ENCODE data around the gene PTGES3. TPM values are rescaled to one million over a fixed set of nuclear protein-coding genes. Genes with fewer than 3 reads are reported as not detected.
"Not testable (repeated sequence)": the region's sequence is repeated elsewhere in the genome, so short reads cannot be mapped to it uniquely, and the experiment has no call there.

PTGES3 gene
- total RNA-seq, 6 donors from 2014 or later: 41.9 to 156 (median 105) TPM

- H3K27me3 ChIP-seq: no peaks in the 10 kb centered on the region
- peaks cover 31 to 74% (median 44%) of the 10 kb centered on the region in 4 donors for H3K36me3 ChIP-seq
- ATAC-seq (ENCODE audit: low FRiP score in 2 of 2) (no peak), DNase-seq (no peak)
- WGBS, 2 donors: 96 to 98% methylated on average over 2 of the region's 2 CpGs
- TF ChIP-seq POLR2AphosphoS5 (IDR thresholded peaks at IDR 0.05): no peak
- no peak for TF ChIP-seq CTCF (IDR thresholded peaks at IDR 0.05)
- no peak for TF ChIP-seq POLR2A (IDR thresholded peaks at IDR 0.05)
- no peak for TF ChIP-seq EP300 (IDR thresholded peaks at IDR 0.05)
- no peak overlapping the region for H3K4me3 ChIP-seq
- no peaks in the 10 kb centered on the region for H3K9me3 ChIP-seq
- no peak overlapping the region for H3K27ac ChIP-seq
- H3K4me1 ChIP-seq: peaks cover 16 to 48% (median 26%) of the 10 kb centered on the region in 4 donors
Measured at GRCh38 chr12:56714431-56714929, 26.4 kb upstream of the PTGES3 start.

GRCh38 chr12:56713345-56713744 lies 25.3 kb upstream of the PTGES3 start:
- H3K27ac ChIP-seq: peak overlapping the region in 2 of 4 donors; percentile 14 to 19
- peaks cover 31 to 62% (median 39%) of the 10 kb centered on the region in 4 donors for H3K36me3 ChIP-seq
- H3K4me1 ChIP-seq: peaks cover 8 to 37% (median 15%) of the 10 kb centered on the region in 4 donors
- H3K4me3 ChIP-seq: no peak overlapping the region
- WGBS, 2 donors: 58 to 72% methylated on average over 3 of the region's 3 CpGs
- no peaks in the 10 kb centered on the region for H3K9me3 ChIP-seq
- no peak for TF ChIP-seq POLR2A (IDR thresholded peaks at IDR 0.05)
- no peak for TF ChIP-seq CTCF (IDR thresholded peaks at IDR 0.05)
- TF ChIP-seq EP300 (IDR thresholded peaks at IDR 0.05): no peak
- no peak for TF ChIP-seq POLR2AphosphoS5 (IDR thresholded peaks at IDR 0.05)
- ATAC-seq (ENCODE audit: low FRiP score in 2 of 2): no peak
- H3K27me3 ChIP-seq: no peaks in the 10 kb centered on the region
- DNase-seq: no peak

- WGBS, 2 donors: 83 to 87% methylated on average over 5 of the region's 5 CpGs
Measured at GRCh38 chr12:56709759-56710376, 21.8 kb upstream of the PTGES3 start.

GRCh38 chr12:56704522-56704921 lies 16.4 kb upstream of the PTGES3 start:
- H3K36me3 ChIP-seq; ATAC-seq (ENCODE audit: low FRiP score in 2 of 2); H3K27ac ChIP-seq; H3K27me3 ChIP-seq; H3K4me1 ChIP-seq; H3K9me3 ChIP-seq; DNase-seq; H3K4me3 ChIP-seq: not testable (repeated sequence)
- WGBS, 2 donors: 84 to 89% methylated on average over 5 of the region's 5 CpGs

More at GRCh38 chr12:56709759-56710376, 21.8 kb upstream of the PTGES3 start:
- Histone ChIP-seq H3K27ac (peak overlapping the region in 1 of 4 donors; percentile 48), H3K9me3 (no peaks in the 10 kb centered on the region), H3K36me3 (peaks cover 31 to 41% (median 37%) of the 10 kb centered on the region in 4 donors), H3K4me3 (no peak overlapping the region), H3K27me3 (no peaks in the 10 kb centered on the region), H3K4me1 (peaks cover 0 to 4% (median 0%) of the 10 kb centered on the region in 4 donors)
- no peak for DNase-seq
- no peak for TF ChIP-seq POLR2AphosphoS5 (IDR thresholded peaks at IDR 0.05)
- TF ChIP-seq POLR2A (IDR thresholded peaks at IDR 0.05): no peak
- TF ChIP-seq EP300 (IDR thresholded peaks at IDR 0.05): no peak
- TF ChIP-seq CTCF (IDR thresholded peaks at IDR 0.05): no peak
- ATAC-seq (ENCODE audit: low FRiP score in 2 of 2): no peak

GRCh38 chr12:56699020-56699661 lies 11.1 kb upstream of the PTGES3 start:
- 63 to 67% methylated on average over 3 of the region's 3 CpGs for WGBS, 2 donors
- H3K27ac ChIP-seq: peak overlapping the region in 2 of 4 donors; percentile 57 to 70
- ATAC-seq (ENCODE audit: low FRiP score in 2 of 2) (no peak), DNase-seq (no peak)
- no peaks in the 10 kb centered on the region for H3K9me3 ChIP-seq
- H3K4me3 ChIP-seq: no peak overlapping the region
- TF ChIP-seq EP300 (IDR thresholded peaks at IDR 0.05) (no peak), CTCF (IDR thresholded peaks at IDR 0.05) (no peak), POLR2AphosphoS5 (IDR thresholded peaks at IDR 0.05) (no peak), POLR2A (IDR thresholded peaks at IDR 0.05) (no peak)
- no peaks in the 10 kb centered on the region for H3K36me3 ChIP-seq
- H3K4me1 ChIP-seq: no peaks in the 10 kb centered on the region
- no peaks in the 10 kb centered on the region for H3K27me3 ChIP-seq

Measured in upper lobe of left lung (tissue), 6 donors.